Ishikawa (cell line): ENCODE data around the gene IL17REL.
A peak's percentile ranks its signal among the peaks of the same experiment; 100 is the strongest.

Experiments used
- CEBPB ChIP-seq: IDR thresholded peaks from 2 replicates; pipeline ENCODE4 v1.6.1; 2012
- CREB1 ChIP-seq: IDR thresholded peaks from 2 replicates; pipeline ENCODE4 v1.6.1; 2012; ENCODE audit warnings: low read depth
- EGR1 ChIP-seq: IDR thresholded peaks from 2 replicates; pipeline ENCODE4 v1.6.1; 2012
- EP300 ChIP-seq: IDR thresholded peaks from 2 replicates; pipeline ENCODE4 v1.6.1; 2012; ENCODE audit warnings: borderline replicate concordance
- FOXM1 ChIP-seq: IDR thresholded peaks from 2 replicates; pipeline ENCODE4 v1.6.1; 2012; ENCODE audit warnings: low read depth, borderline replicate concordance
- MAX ChIP-seq: IDR thresholded peaks from 2 replicates; pipeline ENCODE4 v1.6.1; 2012
- NFIC ChIP-seq: IDR thresholded peaks from 2 replicates; pipeline ENCODE4 v1.6.1; 2012
- RAD21 ChIP-seq: IDR thresholded peaks from 2 replicates; pipeline ENCODE4 v1.6.1; 2012; ENCODE audit warnings: low read depth
- TAF1 ChIP-seq: IDR thresholded peaks from 2 replicates; pipeline ENCODE4 v1.6.1; 2012; ENCODE audit warnings: low read depth, mild to moderate bottlenecking
- TCF12 ChIP-seq: IDR thresholded peaks from 2 replicates; pipeline ENCODE4 v1.6.1; 2012; ENCODE audit warnings: low read depth
- TEAD4 ChIP-seq: IDR thresholded peaks from 2 replicates; pipeline ENCODE4 v1.6.1; 2012
- YY1 ChIP-seq: IDR thresholded peaks from 2 replicates; pipeline ENCODE4 v1.6.1; 2012; ENCODE audit warnings: low read depth
- ZBTB7A ChIP-seq: IDR thresholded peaks from 2 replicates; pipeline ENCODE4 v1.6.1; 2012; ENCODE audit warnings: low read depth
- TF ChIP-seq, protein P1 (sequence below): IDR thresholded peaks from 2 replicates; pipeline ENCODE4 v1.6.1; 2012
- TF ChIP-seq, protein P2 (sequence below): IDR thresholded peaks from 2 replicates; pipeline ENCODE4 v1.6.1; 2012; ENCODE audit warnings: low read depth, mild to moderate bottlenecking

The IL17REL gene

DNA sequence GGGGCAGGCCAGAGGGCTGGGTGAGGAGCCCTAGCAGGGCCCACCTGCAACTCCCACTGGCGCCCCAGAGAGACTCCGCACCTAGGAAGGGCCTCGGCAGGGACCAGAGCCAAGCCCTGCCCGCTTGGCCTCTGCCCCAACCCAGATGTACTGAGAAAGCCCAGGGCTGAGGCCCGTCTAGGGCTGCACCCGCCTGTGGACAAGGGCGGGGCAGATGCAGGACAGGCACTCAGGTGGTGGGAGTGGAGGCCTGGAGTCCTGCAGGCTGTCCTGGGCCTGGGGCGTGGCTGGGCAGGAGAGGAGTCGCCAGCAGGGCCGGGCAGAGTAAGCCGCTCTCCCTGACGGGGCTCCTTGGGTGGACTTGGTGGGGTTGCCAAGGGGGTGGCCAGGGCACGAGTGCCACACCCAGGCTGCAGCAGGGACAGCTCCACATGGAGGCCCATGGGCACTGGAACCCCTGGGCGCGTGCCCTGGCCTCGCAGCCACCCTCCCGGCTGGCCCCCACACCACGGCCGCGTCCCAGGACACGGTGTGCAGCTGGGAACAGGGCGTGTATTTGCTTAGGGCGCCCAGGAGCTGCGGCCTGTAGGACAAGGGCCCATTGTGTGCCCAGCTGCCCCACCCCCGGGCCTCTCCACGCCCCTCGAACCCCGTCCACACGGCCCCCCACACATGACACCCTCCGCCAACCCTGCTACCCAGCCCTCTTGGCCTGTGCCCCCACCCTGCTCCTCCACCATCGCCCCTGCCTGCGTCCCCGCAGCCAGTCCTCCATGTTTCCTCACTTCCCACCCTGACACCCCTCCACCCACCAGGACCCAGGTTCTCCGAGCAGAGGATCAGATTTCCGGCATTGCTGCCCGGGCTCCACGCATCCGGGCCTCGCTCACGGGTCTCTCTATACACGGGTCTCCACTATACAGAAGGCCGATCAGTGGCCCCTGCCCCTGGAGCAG lies 63.3 kb downstream of the IL17REL start:
- TF ChIP-seq ZBTB7A: peak; percentile 54
- no peak for TF ChIP-seq TEAD4
- TF ChIP-seq, protein P1, sequence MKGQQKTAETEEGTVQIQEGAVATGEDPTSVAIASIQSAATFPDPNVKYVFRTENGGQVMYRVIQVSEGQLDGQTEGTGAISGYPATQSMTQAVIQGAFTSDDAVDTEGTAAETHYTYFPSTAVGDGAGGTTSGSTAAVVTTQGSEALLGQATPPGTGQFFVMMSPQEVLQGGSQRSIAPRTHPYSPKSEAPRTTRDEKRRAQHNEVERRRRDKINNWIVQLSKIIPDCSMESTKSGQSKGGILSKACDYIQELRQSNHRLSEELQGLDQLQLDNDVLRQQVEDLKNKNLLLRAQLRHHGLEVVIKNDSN: peak; percentile 3; the same call in 1 of the 2 replicates
- peak; percentile 68 for TF ChIP-seq NFIC
- peak; percentile 65; the same call in 1 of the 2 replicates for TF ChIP-seq TCF12
- TF ChIP-seq MAX: peak; percentile 64; the same call in 1 of the 2 replicates
- TF ChIP-seq, protein P2, sequence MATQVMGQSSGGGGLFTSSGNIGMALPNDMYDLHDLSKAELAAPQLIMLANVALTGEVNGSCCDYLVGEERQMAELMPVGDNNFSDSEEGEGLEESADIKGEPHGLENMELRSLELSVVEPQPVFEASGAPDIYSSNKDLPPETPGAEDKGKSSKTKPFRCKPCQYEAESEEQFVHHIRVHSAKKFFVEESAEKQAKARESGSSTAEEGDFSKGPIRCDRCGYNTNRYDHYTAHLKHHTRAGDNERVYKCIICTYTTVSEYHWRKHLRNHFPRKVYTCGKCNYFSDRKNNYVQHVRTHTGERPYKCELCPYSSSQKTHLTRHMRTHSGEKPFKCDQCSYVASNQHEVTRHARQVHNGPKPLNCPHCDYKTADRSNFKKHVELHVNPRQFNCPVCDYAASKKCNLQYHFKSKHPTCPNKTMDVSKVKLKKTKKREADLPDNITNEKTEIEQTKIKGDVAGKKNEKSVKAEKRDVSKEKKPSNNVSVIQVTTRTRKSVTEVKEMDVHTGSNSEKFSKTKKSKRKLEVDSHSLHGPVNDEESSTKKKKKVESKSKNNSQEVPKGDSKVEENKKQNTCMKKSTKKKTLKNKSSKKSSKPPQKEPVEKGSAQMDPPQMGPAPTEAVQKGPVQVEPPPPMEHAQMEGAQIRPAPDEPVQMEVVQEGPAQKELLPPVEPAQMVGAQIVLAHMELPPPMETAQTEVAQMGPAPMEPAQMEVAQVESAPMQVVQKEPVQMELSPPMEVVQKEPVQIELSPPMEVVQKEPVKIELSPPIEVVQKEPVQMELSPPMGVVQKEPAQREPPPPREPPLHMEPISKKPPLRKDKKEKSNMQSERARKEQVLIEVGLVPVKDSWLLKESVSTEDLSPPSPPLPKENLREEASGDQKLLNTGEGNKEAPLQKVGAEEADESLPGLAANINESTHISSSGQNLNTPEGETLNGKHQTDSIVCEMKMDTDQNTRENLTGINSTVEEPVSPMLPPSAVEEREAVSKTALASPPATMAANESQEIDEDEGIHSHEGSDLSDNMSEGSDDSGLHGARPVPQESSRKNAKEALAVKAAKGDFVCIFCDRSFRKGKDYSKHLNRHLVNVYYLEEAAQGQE: no peak
- TF ChIP-seq CEBPB: no peak

DNA sequence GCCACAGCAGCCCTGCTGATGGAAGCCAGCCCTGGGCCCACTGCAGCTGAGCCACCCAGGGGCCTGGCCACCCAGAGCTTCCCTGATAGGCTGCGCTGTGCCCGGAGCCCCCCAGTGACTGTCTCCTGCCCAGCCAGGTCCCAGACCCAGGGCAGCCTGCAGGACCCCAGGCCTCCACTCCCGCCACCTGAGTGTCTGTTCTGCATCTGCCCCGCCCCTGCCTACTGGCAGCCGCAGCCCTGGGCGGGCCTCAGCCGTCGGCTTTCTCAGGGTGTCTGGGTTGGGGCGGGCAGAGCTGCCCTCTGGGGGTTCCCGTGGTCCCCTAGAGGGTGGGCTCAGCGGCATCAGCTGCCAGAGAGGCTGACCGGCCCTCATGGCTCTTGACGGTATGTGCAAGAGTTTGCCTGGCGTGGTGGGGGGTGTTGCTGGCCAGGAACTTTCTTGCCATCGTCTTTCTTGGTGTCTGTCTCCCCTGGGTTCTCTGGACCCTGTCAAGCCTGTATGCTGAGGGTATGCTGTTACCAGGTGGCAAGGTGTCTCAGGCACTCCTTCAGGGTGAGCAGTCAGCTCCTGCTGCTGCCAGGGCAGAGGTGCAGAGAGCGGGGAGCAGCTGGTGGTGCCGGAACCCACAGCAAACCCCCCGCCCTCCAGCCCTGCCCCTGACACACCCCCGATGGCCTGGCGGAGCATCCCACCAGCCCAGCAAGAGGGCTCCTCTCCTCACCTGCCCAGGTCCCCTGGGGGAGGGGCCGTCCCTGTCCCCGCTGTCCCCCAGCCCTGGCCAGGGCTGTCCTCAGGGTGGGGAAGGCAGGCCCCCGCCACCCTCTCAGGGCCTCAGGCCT lies 64.2 kb downstream of the IL17REL start:
- TF ChIP-seq FOXM1: no peak
- no peak for TF ChIP-seq ZBTB7A
- no peak for TF ChIP-seq EGR1
- TF ChIP-seq YY1: no peak
- TF ChIP-seq CREB1: no peak
- no peak for TF ChIP-seq MAX
- TF ChIP-seq TEAD4: no peak
- TF ChIP-seq, protein P1: no peak
- no peak for TF ChIP-seq TCF12
- no peak for TF ChIP-seq NFIC
- TF ChIP-seq RAD21: no peak
- TF ChIP-seq, protein P2: no peak
- TF ChIP-seq TAF1: no peak
- TF ChIP-seq EP300: no peak

DNA sequence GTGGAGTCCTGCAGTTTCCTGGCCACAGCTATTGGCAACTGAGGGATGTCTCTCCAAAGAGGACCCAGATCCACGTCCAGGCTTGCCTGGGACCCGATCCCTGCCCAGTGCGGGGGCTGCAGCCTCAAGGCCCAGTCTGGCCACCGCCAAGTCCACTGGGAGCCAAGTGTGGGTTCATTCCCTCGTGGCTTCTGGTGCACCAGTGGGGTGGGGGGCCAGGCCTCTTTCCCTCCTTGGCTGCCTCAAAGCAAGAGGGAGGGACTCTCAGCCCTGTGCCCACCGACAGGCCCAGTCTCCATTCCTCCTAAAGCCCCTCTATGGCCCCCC lies 65.3 kb downstream of the IL17REL start:
- TF ChIP-seq ZBTB7A (no peak), TCF12 (no peak), NFIC (no peak), TEAD4 (no peak), EGR1 (no peak), RAD21 (no peak), CREB1 (no peak), FOXM1 (no peak), EP300 (no peak), YY1 (no peak), CEBPB (no peak), TAF1 (no peak)
- TF ChIP-seq, protein P2: no peak
- TF ChIP-seq, protein P1: no peak
